DND-41 (cell line): ENCODE results near the gene AUTS2.

Source experiments
- ATAC-seq: fragments of 200-7000 bp; cut with Tn5 transposase; 3 replicates; pipeline ENCODE4 v1.9.1; 2021; ENCODE audit warnings: low read depth; ENCODE audit not compliant: insufficient read depth
- DNase-seq: peaks from one replicate; pipeline ENCODE4 v3.0.0-alpha.2; 2020
- H2AFZ ChIP-seq: 2 replicates; pipeline ENCODE4 v1.6.0; 2012; ENCODE audit warnings: low read depth, low read length
- H3K27ac ChIP-seq: 2 replicates; pipeline ENCODE4 v1.5.1; 2012; ENCODE audit warnings: low read length, inconsistent platforms
- H3K27me3 ChIP-seq: fragments of 200-600 bp; sonication (generic); 2 replicates; pipeline ENCODE4 v1.6.0; 2012; ENCODE audit warnings: low read length, mild to moderate bottlenecking, inconsistent platforms; ENCODE audit not compliant: insufficient read depth, poor library complexity
- H3K36me3 ChIP-seq: 2 replicates; pipeline ENCODE4 v1.5.1; 2012; ENCODE audit warnings: low read length, inconsistent platforms; ENCODE audit not compliant: insufficient read depth
- H3K4me1 ChIP-seq: 2 replicates; pipeline ENCODE4 v1.5.1; 2012; ENCODE audit warnings: mild to moderate bottlenecking, low read length; ENCODE audit not compliant: insufficient read depth
- H3K4me2 ChIP-seq: 2 replicates; pipeline ENCODE4 v1.6.0; 2012; ENCODE audit warnings: mild to moderate bottlenecking, moderate library complexity, low read length, inconsistent platforms; ENCODE audit not compliant: insufficient read depth
- H3K4me3 ChIP-seq, 2 experiments: fragments of 200-600 bp in 1 of 2; shearing (Covaris generic) in 1 of 2; 2 replicates each; pipeline ENCODE4 v1.5.1; 2012 to 2016; ENCODE audit warnings: inconsistent platforms in 2 of 2, low read length in 2 of 2, mild to moderate bottlenecking in 2 of 2, low read depth in 1 of 2, moderate library complexity in 1 of 2
- H3K79me2 ChIP-seq: 2 replicates; pipeline ENCODE4 v1.6.0; 2012; ENCODE audit warnings: low read length, inconsistent platforms; ENCODE audit not compliant: insufficient read depth
- H3K9ac ChIP-seq: 2 replicates; pipeline ENCODE4 v1.6.0; 2012; ENCODE audit warnings: low read depth, mild to moderate bottlenecking, inconsistent platforms, low read length, moderate library complexity
- H3K9me3 ChIP-seq: 2 replicates; pipeline ENCODE4 v1.5.1; 2012; ENCODE audit warnings: low read length, moderate library complexity, mild to moderate bottlenecking, inconsistent platforms; ENCODE audit not compliant: insufficient read depth, severe bottlenecking
- H4K20me1 ChIP-seq: 2 replicates; pipeline ENCODE4 v1.6.0; 2012; ENCODE audit warnings: low read length; ENCODE audit not compliant: insufficient read depth
- EZH2 ChIP-seq: IDR thresholded peaks from 3 replicates; pipeline ENCODE4 v1.6.1; 2012; ENCODE audit warnings: borderline replicate concordance, low read depth, mild to moderate bottlenecking, moderate library complexity, low read length, inconsistent platforms; ENCODE audit not compliant: severe bottlenecking
- TF ChIP-seq, protein P1 (sequence below): IDR thresholded peaks from 2 replicates; pipeline ENCODE4 v1.5.1; 2012; ENCODE audit warnings: borderline replicate concordance, low read length, moderate library complexity, mild to moderate bottlenecking; ENCODE audit not compliant: poor library complexity, severe bottlenecking; ENCODE audit errors: extremely low read depth

Gene AUTS2

DNA sequence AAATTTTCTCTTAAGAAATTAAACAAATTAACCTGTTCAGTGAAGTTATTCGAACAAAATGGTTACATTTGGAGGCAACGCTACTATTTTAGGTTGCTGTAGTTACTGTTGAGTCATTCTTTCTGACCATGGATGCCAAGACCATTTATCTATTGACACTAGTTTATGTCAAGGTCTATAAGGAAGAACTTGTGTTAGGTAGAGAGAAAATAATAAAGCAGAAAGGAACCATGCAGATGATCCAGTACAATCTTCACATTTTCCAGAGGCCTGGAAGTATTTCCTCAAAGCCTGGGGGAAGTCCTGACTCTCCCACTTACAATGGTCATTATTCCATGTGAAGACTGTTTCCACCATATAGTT, 925.7 kb downstream of the AUTS2 start:
- H3K36me3 ChIP-seq = no peaks in the 10 kb centered on the region
- DNase-seq = no peak
- no peak overlapping the region for H3K9ac ChIP-seq
- no peak for TF ChIP-seq EZH2
- TF ChIP-seq, protein P1, sequence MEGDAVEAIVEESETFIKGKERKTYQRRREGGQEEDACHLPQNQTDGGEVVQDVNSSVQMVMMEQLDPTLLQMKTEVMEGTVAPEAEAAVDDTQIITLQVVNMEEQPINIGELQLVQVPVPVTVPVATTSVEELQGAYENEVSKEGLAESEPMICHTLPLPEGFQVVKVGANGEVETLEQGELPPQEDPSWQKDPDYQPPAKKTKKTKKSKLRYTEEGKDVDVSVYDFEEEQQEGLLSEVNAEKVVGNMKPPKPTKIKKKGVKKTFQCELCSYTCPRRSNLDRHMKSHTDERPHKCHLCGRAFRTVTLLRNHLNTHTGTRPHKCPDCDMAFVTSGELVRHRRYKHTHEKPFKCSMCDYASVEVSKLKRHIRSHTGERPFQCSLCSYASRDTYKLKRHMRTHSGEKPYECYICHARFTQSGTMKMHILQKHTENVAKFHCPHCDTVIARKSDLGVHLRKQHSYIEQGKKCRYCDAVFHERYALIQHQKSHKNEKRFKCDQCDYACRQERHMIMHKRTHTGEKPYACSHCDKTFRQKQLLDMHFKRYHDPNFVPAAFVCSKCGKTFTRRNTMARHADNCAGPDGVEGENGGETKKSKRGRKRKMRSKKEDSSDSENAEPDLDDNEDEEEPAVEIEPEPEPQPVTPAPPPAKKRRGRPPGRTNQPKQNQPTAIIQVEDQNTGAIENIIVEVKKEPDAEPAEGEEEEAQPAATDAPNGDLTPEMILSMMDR = no peak
- no peak for ATAC-seq
- no peaks in the 10 kb centered on the region for H4K20me1 ChIP-seq
- H3K27ac ChIP-seq = no peak overlapping the region
- H3K79me2 ChIP-seq = no peaks in the 10 kb centered on the region
- no peak overlapping the region for H3K4me2 ChIP-seq
- peaks cover 10% of the 10 kb centered on the region for H3K4me1 ChIP-seq
- no peak overlapping the region for H2AFZ ChIP-seq
- H3K4me3 ChIP-seq = no peak overlapping the region
- no peaks in the 10 kb centered on the region for H3K9me3 ChIP-seq
- H3K27me3 ChIP-seq = no peaks in the 10 kb centered on the region

DNA sequence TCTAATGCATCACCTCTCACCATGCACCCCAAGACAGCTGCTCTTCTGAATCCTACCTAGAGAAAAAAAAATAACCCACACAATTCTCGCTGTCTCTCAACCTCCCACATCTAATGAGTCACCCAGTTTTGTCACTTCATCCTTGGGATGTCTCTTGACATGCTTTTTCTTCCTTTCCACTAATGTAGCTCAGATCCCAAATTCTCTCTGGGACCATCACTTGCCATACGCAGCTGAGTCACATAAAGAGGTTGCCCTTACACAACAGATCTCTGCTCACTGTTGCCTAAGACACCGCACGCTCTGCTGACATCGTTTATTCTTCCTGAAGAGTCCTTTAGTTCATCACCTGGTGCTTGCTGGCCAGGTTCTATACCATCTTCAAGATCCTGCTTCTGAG, 927.7 kb downstream of the AUTS2 start:
- Histone ChIP-seq H3K4me3 (no peak overlapping the region), H3K4me1 (peaks cover 10% of the 10 kb centered on the region), H3K9me3 (no peaks in the 10 kb centered on the region), H3K36me3 (no peaks in the 10 kb centered on the region), H3K4me2 (no peak overlapping the region), H3K9ac (no peak overlapping the region), H2AFZ (no peak overlapping the region), H3K27me3 (no peaks in the 10 kb centered on the region), H4K20me1 (no peaks in the 10 kb centered on the region), H3K79me2 (no peaks in the 10 kb centered on the region), H3K27ac (no peak overlapping the region)
- DNase-seq (no peak), ATAC-seq (no peak)
- TF ChIP-seq, protein P1 = no peak
- TF ChIP-seq EZH2 = no peak

DNA sequence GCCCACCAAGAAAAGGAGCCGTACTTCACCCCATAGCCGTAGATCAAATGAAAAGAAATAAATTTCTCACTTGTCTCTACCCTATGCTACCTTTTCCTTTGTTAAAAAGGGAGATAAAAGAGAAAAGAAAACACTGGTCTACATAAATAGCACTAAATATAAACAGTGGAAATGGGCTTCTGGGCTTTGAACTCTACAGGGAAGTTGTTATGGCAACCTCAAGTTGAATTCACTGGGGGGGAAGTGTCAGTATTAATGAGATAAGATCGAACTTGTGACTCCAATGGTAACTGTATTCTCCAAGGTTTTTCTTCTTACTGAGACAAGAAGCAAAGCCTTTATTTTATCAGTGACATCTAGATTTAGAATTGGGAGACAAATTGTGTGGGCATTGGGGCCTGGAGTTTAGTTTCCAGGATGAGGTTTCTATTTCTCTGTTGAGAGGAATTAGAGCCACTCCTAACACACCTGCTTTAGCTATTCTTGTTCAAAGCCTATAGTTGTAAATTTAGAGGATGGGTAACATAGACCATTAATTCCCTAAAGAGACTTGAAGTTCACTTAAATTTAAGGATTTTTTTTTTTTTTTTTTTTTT, 929.3 kb downstream of the AUTS2 start:
- no peak overlapping the region for H3K4me3 ChIP-seq
- H3K4me1 ChIP-seq = peaks cover 10% of the 10 kb centered on the region
- H4K20me1 ChIP-seq = no peaks in the 10 kb centered on the region
- H3K27me3 ChIP-seq = no peaks in the 10 kb centered on the region
- H3K79me2 ChIP-seq = no peaks in the 10 kb centered on the region
- no peak for TF ChIP-seq EZH2
- TF ChIP-seq, protein P1 = no peak
- no peak overlapping the region for H3K4me2 ChIP-seq
- no peak overlapping the region for H3K27ac ChIP-seq
- ATAC-seq = no peak
- no peak for DNase-seq
- H3K36me3 ChIP-seq = 0 out of 2 replicates have a peak, but pooled peaks cover 4% of the 10 kb centered on the region
- no peaks in the 10 kb centered on the region for H3K9me3 ChIP-seq
- no peak overlapping the region for H3K9ac ChIP-seq
- H2AFZ ChIP-seq = no peak overlapping the region
